Keratinocyte (primary cell): ENCODE results near the gene NEUROD2.

ENCODE experiments used
- CTCF ChIP-seq, 3 experiments: IDR thresholded peaks in 1 of 3; conservative IDR thresholded peaks in 1 of 3; optimal IDR thresholded peaks in 1 of 3; 2 replicates in 2 of 3; 3 replicates in 1 of 3; pipeline versions ENCODE3 to v1.5.1; 2011; ENCODE audit warnings: low read length in 3 of 3, mild to moderate bottlenecking in 3 of 3, moderate library complexity in 2 of 3, control low read depth in 1 of 3, inconsistent platforms in 1 of 3; ENCODE audit not compliant: insufficient read depth in 2 of 3; ENCODE audit errors: extremely low read depth in 1 of 3
- EZH2 ChIP-seq: IDR thresholded peaks from one replicate; pipeline ENCODE4 v1.6.1; 2012; ENCODE audit warnings: inconsistent platforms, mild to moderate bottlenecking, low read length, moderate library complexity

GRCh38 chr17:39580082-39580468 is 27.6 kb downstream of the NEUROD2 start:
- no peak for TF ChIP-seq CTCF (optimal IDR thresholded peaks at IDR 0.05 in 1 of 3, IDR thresholded peaks at IDR 0.05 in 1 of 3, conservative IDR thresholded peaks at IDR 0.05 in 1 of 3; ENCODE audit: extremely low read depth in 1 of 3, insufficient read depth in 2 of 3, low read length in 3 of 3)
- TF ChIP-seq EZH2 = no peak
